H1 (cell line): ENCODE data around the gene BTN1A1. TPM values are rescaled to one million over a fixed set of nuclear protein-coding genes. Genes with fewer than 3 reads are reported as not detected.

Source experiments
- CTCF ChIA-PET: fragments of 300-600 bp; sonication (Branson Sonifier 250); formaldehyde crosslinking; loops from one replicate; lab custom pipeline; 2021; ENCODE audit not compliant: partially characterized antibody; lab: Charles Lee
- POLR2A ChIA-PET: fragments of 300-600 bp; sonication (Branson Sonifier 250); formaldehyde crosslinking; loops from one replicate; lab custom pipeline; 2021; ENCODE audit warnings: inconsistent platforms; ENCODE audit not compliant: partially characterized antibody; lab: Charles Lee
- DNase-seq, 2 experiments: peaks; one replicate each; pipeline versions ENCODE4 v3.0.0 to v3.0.0-alpha.2; 2010 to 2022; ENCODE audit warnings: low spot score in 2 of 2, low read depth in 1 of 2, mixed read lengths in 1 of 2
- FAIRE-seq: peaks from 2 replicates; lab custom pipeline; 2011; peaks lifted over from hg19 to GRCh38; lab: Jason Lieb, UNC
- H2AFZ ChIP-seq: 2 replicates; pipeline ENCODE4 v1.8.1; 2012; ENCODE audit warnings: low read length, inconsistent platforms
- H2AK5ac ChIP-seq: 2 replicates; pipeline ENCODE4 v1.6.1; 2013; ENCODE audit warnings: low read depth, low read length
- H2BK120ac ChIP-seq: replicated peaks from 2 replicates; pipeline ENCODE3; 2013; ENCODE audit warnings: low read depth, low read length, inconsistent platforms
- H2BK12ac ChIP-seq: 2 replicates; pipeline ENCODE4 v1.6.1; 2013; ENCODE audit warnings: low read depth, low read length
- H2BK15ac ChIP-seq: 2 replicates; pipeline ENCODE4 v1.6.1; 2013; ENCODE audit warnings: low read length
- H2BK20ac ChIP-seq: 2 replicates; pipeline ENCODE4 v1.6.1; 2013; ENCODE audit warnings: low read length
- H2BK5ac ChIP-seq: 2 replicates; pipeline ENCODE4 v1.6.1; 2013; ENCODE audit warnings: low read depth, low read length
- H3K14ac ChIP-seq: 2 replicates; pipeline ENCODE4 v1.6.1; 2013; ENCODE audit warnings: inconsistent platforms; ENCODE audit not compliant: insufficient read length
- H3K18ac ChIP-seq: 2 replicates; pipeline ENCODE4 v1.6.1; 2013; ENCODE audit warnings: low read length; ENCODE audit errors: extremely low read depth
- H3K23ac ChIP-seq: 2 replicates; pipeline ENCODE4 v1.6.1; 2013; ENCODE audit warnings: inconsistent platforms; ENCODE audit not compliant: insufficient read length
- H3K23me2 ChIP-seq: 2 replicates; pipeline ENCODE4 v1.6.1; 2013; ENCODE audit warnings: low read depth, low read length
- H3K27ac ChIP-seq: 2 replicates; pipeline ENCODE4 v1.6.1; 2011; ENCODE audit warnings: low read depth, low read length, inconsistent platforms
- H3K27me3 ChIP-seq, 4 experiments: replicated peaks in 1 of 4; 1 replicate in 1 of 4; 2 replicates in 3 of 4; pipeline versions ENCODE4 v1.6.1 to v1.8.1; 2011 to 2013; ENCODE audit warnings: low read length in 3 of 4, mild to moderate bottlenecking in 3 of 4, inconsistent platforms in 2 of 4, mixed read lengths in 2 of 4, moderate library complexity in 1 of 4; ENCODE audit not compliant: control insufficient read depth in 3 of 4, insufficient read depth in 3 of 4; ENCODE audit errors: extremely low read depth in 1 of 4
- H3K36me3 ChIP-seq, 4 experiments: 2 replicates each; pipeline versions ENCODE4 v1.6.1 to v1.8.1; 2011 to 2013; ENCODE audit warnings: mild to moderate bottlenecking in 4 of 4, low read length in 3 of 4, moderate library complexity in 2 of 4, control low read depth in 1 of 4, inconsistent platforms in 1 of 4; ENCODE audit not compliant: insufficient read depth in 4 of 4, control insufficient read depth in 2 of 4
- H3K4ac ChIP-seq: replicated peaks from 2 replicates; pipeline ENCODE3; 2013; ENCODE audit warnings: low read length, low read depth, mixed read lengths, inconsistent platforms; ENCODE audit not compliant: insufficient read length
- H3K4me1 ChIP-seq, 4 experiments: replicated peaks in 1 of 4; 1 replicate in 1 of 4; 2 replicates in 3 of 4; pipeline versions ENCODE4 v1.6.1 to v1.8.1; 2011 to 2013; ENCODE audit warnings: low read length in 3 of 4, inconsistent platforms in 2 of 4, mixed read lengths in 1 of 4; ENCODE audit not compliant: insufficient read depth in 4 of 4, control insufficient read depth in 3 of 4
- H3K4me2 ChIP-seq, 2 experiments: 2 replicates each; pipeline versions ENCODE4 v1.6.1 to v1.8.1; 2011 to 2013; ENCODE audit warnings: low read depth in 2 of 2, low read length in 2 of 2, control low read depth in 1 of 2, inconsistent platforms in 1 of 2, mild to moderate bottlenecking in 1 of 2; ENCODE audit not compliant: insufficient read depth in 1 of 2
- H3K4me3 ChIP-seq, 4 experiments: fragments of 200-600, 300-600 bp in 1 of 4; sonication (generic), shearing (Covaris generic), sonication (Bioruptor Twin) in 1 of 4; 2 replicates each; pipeline versions ENCODE4 v1.5.1 to v1.8.1; 2011 to 2016; ENCODE audit warnings: low read length in 4 of 4, low read depth in 3 of 4, control low read depth in 2 of 4, inconsistent platforms in 2 of 4, mild to moderate bottlenecking in 2 of 4, mixed read lengths in 1 of 4, moderate library complexity in 1 of 4; ENCODE audit not compliant: insufficient read depth in 2 of 4; ENCODE audit errors: extremely low read depth in 1 of 4
- H3K56ac ChIP-seq: replicated peaks from 2 replicates; pipeline ENCODE3; 2013; ENCODE audit warnings: low read depth, mild to moderate bottlenecking, mixed read lengths, low read length, inconsistent platforms; ENCODE audit not compliant: insufficient read length
- H3K79me1 ChIP-seq: 2 replicates; pipeline ENCODE4 v1.6.1; 2013; ENCODE audit warnings: low read depth, low read length, control low read depth
- H3K79me2 ChIP-seq, 2 experiments: 2 replicates each; pipeline versions ENCODE4 v1.6.1 to v1.8.1; 2012 to 2013; ENCODE audit warnings: low read length in 2 of 2, mild to moderate bottlenecking in 2 of 2, inconsistent platforms in 1 of 2; ENCODE audit not compliant: insufficient read depth in 2 of 2, control insufficient read depth in 1 of 2
- H3K9ac ChIP-seq, 4 experiments: replicated peaks in 1 of 4; 1 replicate in 1 of 4; 2 replicates in 3 of 4; pipeline versions ENCODE4 v1.6.1 to v1.8.1; 2011 to 2013; ENCODE audit warnings: low read depth in 3 of 4, low read length in 3 of 4, control low read depth in 2 of 4, mild to moderate bottlenecking in 2 of 4, moderate library complexity in 2 of 4, inconsistent platforms in 1 of 4; ENCODE audit errors: extremely low read depth in 1 of 4
- H3K9me3 ChIP-seq, 2 experiments: 2 replicates each; pipeline versions ENCODE4 v1.6.1 to v1.8.1; 2012 to 2013; ENCODE audit warnings: mild to moderate bottlenecking in 2 of 2, moderate library complexity in 2 of 2, control low read depth in 1 of 2, inconsistent platforms in 1 of 2, low read depth in 1 of 2, low read length in 1 of 2, mixed read lengths in 1 of 2; ENCODE audit not compliant: insufficient read depth in 2 of 2
- H4K20me1 ChIP-seq, 2 experiments: replicated peaks in 1 of 2; 2 replicates each; pipeline versions ENCODE3 to v1.8.1; 2011 to 2013; ENCODE audit warnings: inconsistent platforms in 2 of 2, low read length in 2 of 2, mild to moderate bottlenecking in 1 of 2; ENCODE audit not compliant: insufficient read depth in 2 of 2, control insufficient read depth in 1 of 2
- H4K5ac ChIP-seq: 2 replicates; pipeline ENCODE4 v1.6.1; 2013; ENCODE audit warnings: low read length, low read depth, mixed read lengths, inconsistent platforms; ENCODE audit not compliant: insufficient read length
- H4K8ac ChIP-seq: 2 replicates; pipeline ENCODE4 v1.8.0; 2013; ENCODE audit warnings: mild to moderate bottlenecking, moderate library complexity, low read length, inconsistent platforms; ENCODE audit not compliant: insufficient read depth; ENCODE audit errors: extremely low read depth
- H4K91ac ChIP-seq: replicated peaks from 2 replicates; pipeline ENCODE3; 2013; ENCODE audit warnings: low read length, mixed read lengths, inconsistent platforms; ENCODE audit not compliant: insufficient read length
- ASH2L ChIP-seq: fragments of 200-600, 300-600 bp; sonication (generic); IDR thresholded peaks from one replicate; pipeline ENCODE4 v1.7.1; 2017; ENCODE audit warnings: low read length
- CHD1 ChIP-seq: IDR thresholded peaks from 2 replicates; pipeline ENCODE4 v1.6.1; 2012; ENCODE audit warnings: low read depth, low read length, improper control_type of control experiment
- FOSL1 ChIP-seq: IDR thresholded peaks from 2 replicates; pipeline ENCODE4 v1.6.1; 2011; ENCODE audit warnings: mild to moderate bottlenecking, low read depth, low read length, moderate library complexity; ENCODE audit not compliant: insufficient read depth
- HDAC2 ChIP-seq, 2 experiments: fragments of 300-600 bp in 1 of 2; sonication (generic) in 1 of 2; IDR thresholded peaks; 2 replicates each; pipeline ENCODE4 v1.6.1; 2011 to 2012; ENCODE audit warnings: low read depth in 2 of 2, low read length in 2 of 2, mild to moderate bottlenecking in 2 of 2, moderate library complexity in 2 of 2, borderline replicate concordance in 1 of 2, inconsistent platforms in 1 of 2
- HDAC6 ChIP-seq: IDR thresholded peaks from one replicate; pipeline ENCODE4 v1.7.1; 2012; ENCODE audit warnings: low read depth, mild to moderate bottlenecking, inconsistent platforms, low read length, moderate library complexity
- JUND ChIP-seq: IDR thresholded peaks from 2 replicates; pipeline ENCODE4 v1.6.1; 2011; ENCODE audit warnings: mild to moderate bottlenecking, improper control_type of control experiment, low read length
- KDM1A ChIP-seq: fragments of 200-600, 300-600 bp; sonication (generic); IDR thresholded peaks from 2 replicates; pipeline ENCODE4 v1.7.1; 2016; ENCODE audit warnings: mild to moderate bottlenecking, low read length, borderline replicate concordance
- MAX ChIP-seq: IDR thresholded peaks from 2 replicates; pipeline ENCODE4 v1.6.1; 2012; ENCODE audit warnings: inconsistent platforms
- PHF8 ChIP-seq: fragments of 200-600 bp; sonication (generic); conservative IDR thresholded peaks from 2 replicates; pipeline ENCODE4 v1.7.1; 2012; ENCODE audit warnings: low read depth, mild to moderate bottlenecking, inconsistent platforms, low read length, moderate library complexity
- POLR2AphosphoS5 ChIP-seq: IDR thresholded peaks from 2 replicates; pipeline ENCODE4 v1.6.1; 2011; ENCODE audit warnings: low read depth, low read length
- TCF12 ChIP-seq: IDR thresholded peaks from 2 replicates; pipeline ENCODE4 v1.6.1; 2011; ENCODE audit warnings: low read depth, mild to moderate bottlenecking, low read length
- USF2 ChIP-seq: IDR thresholded peaks from 2 replicates; pipeline ENCODE4 v1.6.1; 2011; ENCODE audit warnings: low read length, improper control_type of control experiment
- WGBS, 2 experiments: shearing (Covaris generic) in 1 of 2; methylation state at CpG; one replicate each; pipeline versions ENCODE4 v1.1.6 to v1.1.7; 2013 to 2015; ENCODE audit warnings: low lambda C conversion rate in 2 of 2, mixed read lengths in 2 of 2, inconsistent platforms in 1 of 2, low coverage in 1 of 2, missing lambda C conversion rate in 1 of 2; ENCODE audit not compliant: insufficient replicate concordance in 2 of 2, insufficient coverage in 1 of 2, insufficient read length in 1 of 2; ENCODE audit errors: extremely low coverage in 1 of 2, missing lambda C conversion rate in 1 of 2; 5-methylcytosine and 5-hydroxymethylcytosine counted together
- polyA plus RNA-seq, 7 experiments: library from polyadenylated mRNA; depleted of rRNA in 3 of 7; stranded (reverse) in 5 of 7; unstranded in 2 of 7; fragments of >200 nt in 5 of 7; fragments of 200-250 nt in 2 of 7; gene quantifications; 1 replicate in 5 of 7; 2 replicates in 1 of 7; 4 replicates in 1 of 7; pipeline versions ENCODE4 v1.2.1 to v1.2.3, GENCODE V29; 2011 to 2013; ENCODE audit warnings: missing spikeins in 2 of 7, mixed read lengths in 2 of 7
- total RNA-seq: library from RNA; stranded (reverse); fragmentation: NEBNext Ultra II Directional; extraction: Animal tissue kit (Norgen Biotek cat#: 25700); gene quantifications from 2 replicates; pipeline ENCODE4 v1.2.1, GENCODE V29; 2021

The BTN1A1 gene
- total and polyA plus RNA-seq, 2 of the 8 experiments (the other 6 are each of a cell fraction or from before 2014, with no cell fraction given): 0.28 to 0.35 TPM

GRCh38 chr6:26455357-26455970 is 44.6 kb upstream of the BTN1A1 start:
- FAIRE-seq (no peak), DNase-seq (no peak)
- H2BK20ac ChIP-seq: no peak overlapping the region
- H4K20me1 ChIP-seq: no peaks in the 10 kb centered on the region
- no peak overlapping the region for H3K4me3 ChIP-seq
- peaks cover 0 to 6% (median 5%) of the 10 kb centered on the region in 4 experiments; a peak in 4 of 7 replicates for H3K4me1 ChIP-seq
- H3K79me2 ChIP-seq: peaks cover 0 to 13% of the 10 kb centered on the region in 2 experiments; a peak in 2 of 4 replicates
- H3K56ac ChIP-seq: no peak overlapping the region
- H3K9me3 ChIP-seq: no peaks in the 10 kb centered on the region
- no peak overlapping the region for H4K91ac ChIP-seq
- WGBS, 2 experiments: 83% methylated on average over 3 of the region's 3 CpGs; no CpG with 5 or more reads in 1 of the 2 experiments
- H4K8ac ChIP-seq: no peak overlapping the region
- H3K79me1 ChIP-seq: no peaks in the 10 kb centered on the region; the same call in 1 of the 2 replicates
- no peak overlapping the region for H3K27ac ChIP-seq
- no peak overlapping the region for H3K4ac ChIP-seq
- H3K9ac ChIP-seq: no peak overlapping the region
- no peak overlapping the region for H2AFZ ChIP-seq
- ChIA-PET CTCF (interaction anchor here (0.6 to 2.0 kb wide), 7 partner anchors 8 to 421 kb away, joined by 3 to 5 read pairs (median 3); no protein-coding TSS in a partner anchor), POLR2A (no interaction called here)
- no peak overlapping the region for H3K23ac ChIP-seq
- H2AK5ac ChIP-seq: no peak overlapping the region
- no peaks in the 10 kb centered on the region; the same call in 1 of the 2 replicates for H3K23me2 ChIP-seq
- H3K4me2 ChIP-seq: no peak overlapping the region
- H3K36me3 ChIP-seq: peaks cover 2 to 12% (median 6%) of the 10 kb centered on the region in 4 experiments; a peak in 5 of 8 replicates
- H3K14ac ChIP-seq: no peak overlapping the region
- H2BK15ac ChIP-seq: no peak overlapping the region
- no peak overlapping the region for H3K18ac ChIP-seq
- H4K5ac ChIP-seq: no peak overlapping the region
- no peak overlapping the region for H2BK5ac ChIP-seq
- H2BK12ac ChIP-seq: no peak overlapping the region
- no peak overlapping the region for H2BK120ac ChIP-seq
- no peaks in the 10 kb centered on the region for H3K27me3 ChIP-seq
- TF ChIP-seq ASH2L: no peak
- TF ChIP-seq HDAC2 (IDR thresholded peaks at IDR 0.05; ENCODE audit: borderline replicate concordance in 1 of 2, low read depth in 2 of 2, low read length in 2 of 2): no peak
- no peak for TF ChIP-seq POLR2AphosphoS5
- TF ChIP-seq TCF12: no peak
- no peak for TF ChIP-seq HDAC6
- no peak for TF ChIP-seq FOSL1
- TF ChIP-seq PHF8: no peak
- no peak for TF ChIP-seq USF2
- TF ChIP-seq KDM1A: no peak
- no peak for TF ChIP-seq JUND
- TF ChIP-seq MAX: no peak
- TF ChIP-seq CHD1: no peak
